ENCODE data around the gene SLC11A2. TPM values are rescaled to one million over a fixed set of nuclear protein-coding genes. Genes with fewer than 3 reads are reported as not detected.

The SLC11A2 gene
- total and polyA plus RNA-seq, 4 donors = 11.1 to 97.2 (median 46.2) TPM

GRCh38 chr12:51059086-51059485 lies 32.9 kb upstream of the SLC11A2 start:
- Histone ChIP-seq H3K27ac (ENCODE audit: low read depth in 1 of 2, low read length in 2 of 2) (no peak overlapping the region), H3K36me3 (ENCODE audit: control insufficient read depth in 1 of 2, insufficient read depth in 2 of 2, low read length in 1 of 2) (peaks cover 14 to 18% of the 10 kb centered on the region in 2 donors), H3K4me3 (ENCODE audit: low read length in 2 of 2) (no peak overlapping the region), H3K27me3 (ENCODE audit: control insufficient read depth in 1 of 2, insufficient read depth in 2 of 2, low read length in 1 of 2) (no peaks in the 10 kb centered on the region), H3K4me1 (ENCODE audit: control insufficient read depth in 1 of 2, insufficient read depth in 2 of 2, low read length in 2 of 2) (no peaks in the 10 kb centered on the region), H3K9me3 (ENCODE audit: control insufficient read depth, low read length) (no peaks in the 10 kb centered on the region)
- ATAC-seq (ENCODE audit: low FRiP score) = no peak
- intact Hi-C loops (cut with DNase I) = no loop called here
- DNase-seq = no peak
- 74 to 76% methylated on average over 7 of the region's 7 CpGs for WGBS, 2 donors

GRCh38 chr12:51056242-51056641 lies 30.1 kb upstream of the SLC11A2 start:
- peaks cover 6 to 13% of the 10 kb centered on the region in 2 donors for H3K36me3 ChIP-seq (ENCODE audit: control insufficient read depth in 1 of 2, insufficient read depth in 2 of 2, low read length in 1 of 2)
- ATAC-seq (ENCODE audit: low FRiP score) = no peak
- intact Hi-C loops (cut with DNase I) = no loop called here
- DNase-seq = no peak
- no peaks in the 10 kb centered on the region for H3K4me1 ChIP-seq (ENCODE audit: control insufficient read depth in 1 of 2, insufficient read depth in 2 of 2, low read length in 2 of 2)
- H3K27me3 ChIP-seq (ENCODE audit: control insufficient read depth in 1 of 2, insufficient read depth in 2 of 2, low read length in 1 of 2) = no peaks in the 10 kb centered on the region
- no peak overlapping the region for H3K27ac ChIP-seq (ENCODE audit: low read depth in 1 of 2, low read length in 2 of 2)
- H3K4me3 ChIP-seq (ENCODE audit: low read length in 2 of 2) = no peak overlapping the region
- H3K9me3 ChIP-seq (ENCODE audit: control insufficient read depth, low read length) = no peaks in the 10 kb centered on the region
- WGBS, 2 donors = 88 to 93% methylated on average over 5 of the region's 5 CpGs

GRCh38 chr12:51055060-51055459 lies 28.9 kb upstream of the SLC11A2 start:
- intact Hi-C loops (cut with DNase I) = no loop called here
- no peaks in the 10 kb centered on the region for H3K4me1 ChIP-seq (ENCODE audit: control insufficient read depth in 1 of 2, insufficient read depth in 2 of 2, low read length in 2 of 2)
- H3K4me3 ChIP-seq (ENCODE audit: low read length in 2 of 2) = no peak overlapping the region
- ATAC-seq (ENCODE audit: low FRiP score) (no peak), DNase-seq (no peak)
- H3K27me3 ChIP-seq (ENCODE audit: control insufficient read depth in 1 of 2, insufficient read depth in 2 of 2, low read length in 1 of 2) = no peaks in the 10 kb centered on the region
- WGBS, 2 donors = 90% methylated on average over 2 of the region's 2 CpGs
- no peaks in the 10 kb centered on the region for H3K9me3 ChIP-seq (ENCODE audit: control insufficient read depth, low read length)
- no peak overlapping the region for H3K27ac ChIP-seq (ENCODE audit: low read depth in 1 of 2, low read length in 2 of 2)
- H3K36me3 ChIP-seq (ENCODE audit: control insufficient read depth in 1 of 2, insufficient read depth in 2 of 2, low read length in 1 of 2) = peaks cover 6 to 13% of the 10 kb centered on the region in 2 donors

GRCh38 chr12:51051787-51052186 lies 25.6 kb upstream of the SLC11A2 start:
- intact Hi-C loops (cut with DNase I) = no loop called here
- 71 to 83% methylated on average over 4 of the region's 4 CpGs for WGBS, 2 donors

GRCh38 chr12:51049525-51049924 lies 23.3 kb upstream of the SLC11A2 start:
- Histone ChIP-seq H3K9me3 (ENCODE audit: control insufficient read depth, low read length) (no peaks in the 10 kb centered on the region), H3K27me3 (ENCODE audit: control insufficient read depth in 1 of 2, insufficient read depth in 2 of 2, low read length in 1 of 2) (no peaks in the 10 kb centered on the region), H3K4me3 (ENCODE audit: low read length in 2 of 2) (no peak overlapping the region), H3K27ac (ENCODE audit: low read depth in 1 of 2, low read length in 2 of 2) (no peak overlapping the region), H3K4me1 (ENCODE audit: control insufficient read depth in 1 of 2, insufficient read depth in 2 of 2, low read length in 2 of 2) (peaks cover 0 to 5% of the 10 kb centered on the region in 2 donors), H3K36me3 (ENCODE audit: control insufficient read depth in 1 of 2, insufficient read depth in 2 of 2, low read length in 1 of 2) (peaks cover 0 to 2% of the 10 kb centered on the region in 2 donors)
- ATAC-seq (ENCODE audit: low FRiP score) (no peak), DNase-seq (no peak)
- 78 to 87% methylated on average over 3 of the region's 3 CpGs for WGBS, 2 donors
- intact Hi-C loops (cut with DNase I) = loop anchor here (5.0 to 10.0 kb wide), 2 partner anchors 33 to 295 kb away; partner anchors contain the start of genes CELA1 (in 1 of the 2) and CSRNP2 (in 1 of the 2)

More at GRCh38 chr12:51051787-51052186, 25.6 kb upstream of the SLC11A2 start:
- Histone ChIP-seq H3K36me3 (ENCODE audit: control insufficient read depth in 1 of 2, insufficient read depth in 2 of 2, low read length in 1 of 2) (peaks cover 0 to 12% of the 10 kb centered on the region in 2 donors), H3K4me1 (ENCODE audit: control insufficient read depth in 1 of 2, insufficient read depth in 2 of 2, low read length in 2 of 2) (peaks cover 0 to 5% of the 10 kb centered on the region in 2 donors), H3K27me3 (ENCODE audit: control insufficient read depth in 1 of 2, insufficient read depth in 2 of 2, low read length in 1 of 2) (no peaks in the 10 kb centered on the region), H3K9me3 (ENCODE audit: control insufficient read depth, low read length) (no peaks in the 10 kb centered on the region), H3K4me3 (ENCODE audit: low read length in 2 of 2) (no peak overlapping the region), H3K27ac (ENCODE audit: low read depth in 1 of 2, low read length in 2 of 2) (no peak overlapping the region)
- DNase-seq (no peak), ATAC-seq (ENCODE audit: low FRiP score) (no peak)

- 33 to 36% methylated on average over 14 of the region's 14 CpGs for WGBS, 2 donors
- DNase-seq (no peak), ATAC-seq (ENCODE audit: low FRiP score) (no peak)
- Histone ChIP-seq H3K27ac (ENCODE audit: low read depth in 1 of 2, low read length in 2 of 2) (peak overlapping the region in 1 of 2 donors; percentile 18), H3K27me3 (ENCODE audit: control insufficient read depth in 1 of 2, insufficient read depth in 2 of 2, low read length in 1 of 2) (no peaks in the 10 kb centered on the region), H3K36me3 (ENCODE audit: control insufficient read depth in 1 of 2, insufficient read depth in 2 of 2, low read length in 1 of 2) (no peaks in the 10 kb centered on the region), H3K4me3 (ENCODE audit: low read length in 2 of 2) (peak overlapping the region; percentile 68 to 84), H3K4me1 (ENCODE audit: control insufficient read depth in 1 of 2, insufficient read depth in 2 of 2, low read length in 2 of 2) (peaks cover 0 to 5% of the 10 kb centered on the region in 2 donors), H3K9me3 (ENCODE audit: control insufficient read depth, low read length) (no peaks in the 10 kb centered on the region)
- intact Hi-C loops (cut with DNase I) = loop anchor here (5.0 to 10.0 kb wide), 2 partner anchors 34 to 296 kb away; partner anchors contain the start of genes CELA1 (in 1 of the 2) and CSRNP2 (in 1 of the 2)
Observed at GRCh38 chr12:51048661-51049251, 22.6 kb upstream of the SLC11A2 start.

- ATAC-seq (ENCODE audit: low FRiP score) = peak; percentile 99
- Histone ChIP-seq H3K27me3 (ENCODE audit: control insufficient read depth in 1 of 2, insufficient read depth in 2 of 2, low read length in 1 of 2) (no peaks in the 10 kb centered on the region), H3K4me3 (ENCODE audit: low read length in 2 of 2) (peak within 1 kb of the TSS; percentile 68 to 84), H3K27ac (ENCODE audit: low read depth in 1 of 2, low read length in 2 of 2) (peak within 1 kb of the TSS in 1 of 2 donors; percentile 97), H3K36me3 (ENCODE audit: control insufficient read depth in 1 of 2, insufficient read depth in 2 of 2, low read length in 1 of 2) (no peaks in the 10 kb centered on the region), H3K9me3 (ENCODE audit: control insufficient read depth, low read length) (no peaks in the 10 kb centered on the region), H3K4me1 (ENCODE audit: control insufficient read depth in 1 of 2, insufficient read depth in 2 of 2, low read length in 2 of 2) (peaks cover 0 to 5% of the 10 kb centered on the region in 2 donors)
- intact Hi-C loops (cut with DNase I) = loop anchor here (1.0 to 10.0 kb wide), 3 partner anchors 22 to 297 kb away; partner anchors contain the start of genes CELA1 (in 1 of the 2), CSRNP2 (in 1 of the 2) and SLC11A2 (in 1 of the 2)
- WGBS, 2 donors = 3 to 4% methylated on average over 51 of the region's 51 CpGs
- peak; percentile 94 to 96 for DNase-seq
Observed at GRCh38 chr12:51047655-51048540, 21.7 kb upstream of the SLC11A2 start, which contains the start of gene LETMD1. Gene LETMD1, plus strand, starts transcription at chr12:51048327. Its CDS starts 30 bp downstream, at chr12:51048357.

GRCh38 chr12:51036279-51036678 lies 10.1 kb upstream of the SLC11A2 start:
- Histone ChIP-seq H3K27ac (ENCODE audit: low read depth in 1 of 2, low read length in 2 of 2) (no peak overlapping the region), H3K36me3 (ENCODE audit: control insufficient read depth in 1 of 2, insufficient read depth in 2 of 2, low read length in 1 of 2) (no peaks in the 10 kb centered on the region), H3K9me3 (ENCODE audit: control insufficient read depth, low read length) (no peaks in the 10 kb centered on the region), H3K27me3 (ENCODE audit: control insufficient read depth in 1 of 2, insufficient read depth in 2 of 2, low read length in 1 of 2) (no peaks in the 10 kb centered on the region), H3K4me3 (ENCODE audit: low read length in 2 of 2) (no peak overlapping the region), H3K4me1 (ENCODE audit: control insufficient read depth in 1 of 2, insufficient read depth in 2 of 2, low read length in 2 of 2) (no peaks in the 10 kb centered on the region)
- 75 to 77% methylated on average over 3 of the region's 3 CpGs for WGBS, 2 donors
- intact Hi-C loops (cut with DNase I) = no loop called here
- ATAC-seq (ENCODE audit: low FRiP score) (no peak), DNase-seq (no peak)

Data from aorta (tissue), 5 donors.